GM23248 (cell line): ENCODE results near the gene PALM.
"Not testable (repeated sequence)": the region's sequence is repeated elsewhere in the genome, so short reads cannot be mapped to it uniquely, and the experiment has no call there.

Experiments
- EZH2 ChIP-seq: fragments of 200-600 bp; sonication (generic); IDR thresholded peaks from 2 replicates; pipeline ENCODE4 v1.6.1; 2018; ENCODE audit warnings: antibody characterized with exemption, mild to moderate bottlenecking; ENCODE audit not compliant: insufficient read depth, poor library complexity, severe bottlenecking
- EZH2phosphoT487 ChIP-seq: fragments of 200-600 bp; sonication (generic); IDR thresholded peaks from 2 replicates; pipeline ENCODE4 v1.6.1; 2018; ENCODE audit warnings: antibody characterized with exemption, moderate library complexity, mild to moderate bottlenecking, low read depth; ENCODE audit not compliant: insufficient read depth

DNA sequence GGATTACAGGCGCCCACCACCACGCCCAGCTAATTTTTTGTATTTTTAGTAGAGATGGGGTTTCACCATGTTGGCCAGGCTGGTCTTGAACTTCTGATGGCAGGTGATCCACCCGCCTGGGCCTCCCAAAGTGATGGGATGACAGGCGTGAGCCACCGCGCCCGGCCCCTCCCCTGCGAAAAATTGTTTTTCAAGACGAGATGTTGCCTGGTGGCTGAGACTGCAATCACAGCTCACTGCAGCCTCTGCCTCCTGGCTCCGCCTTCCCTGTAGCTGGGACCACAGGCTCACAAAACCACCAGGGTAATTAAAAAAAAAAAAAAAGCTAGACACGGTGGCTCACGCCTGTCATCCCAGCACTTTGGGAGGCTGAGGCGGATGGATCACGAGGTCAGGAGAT, 8.8 kb upstream of the PALM start:
- not testable (repeated sequence) for TF ChIP-seq EZH2, EZH2phosphoT487
